ENCODE data around the gene TERT. TPM values are rescaled to one million over a fixed set of nuclear protein-coding genes. Genes with fewer than 3 reads are reported as not detected.

The TERT gene
- total RNA-seq, 1 donor from 2014 or later, result 2.9 TPM

DNA sequence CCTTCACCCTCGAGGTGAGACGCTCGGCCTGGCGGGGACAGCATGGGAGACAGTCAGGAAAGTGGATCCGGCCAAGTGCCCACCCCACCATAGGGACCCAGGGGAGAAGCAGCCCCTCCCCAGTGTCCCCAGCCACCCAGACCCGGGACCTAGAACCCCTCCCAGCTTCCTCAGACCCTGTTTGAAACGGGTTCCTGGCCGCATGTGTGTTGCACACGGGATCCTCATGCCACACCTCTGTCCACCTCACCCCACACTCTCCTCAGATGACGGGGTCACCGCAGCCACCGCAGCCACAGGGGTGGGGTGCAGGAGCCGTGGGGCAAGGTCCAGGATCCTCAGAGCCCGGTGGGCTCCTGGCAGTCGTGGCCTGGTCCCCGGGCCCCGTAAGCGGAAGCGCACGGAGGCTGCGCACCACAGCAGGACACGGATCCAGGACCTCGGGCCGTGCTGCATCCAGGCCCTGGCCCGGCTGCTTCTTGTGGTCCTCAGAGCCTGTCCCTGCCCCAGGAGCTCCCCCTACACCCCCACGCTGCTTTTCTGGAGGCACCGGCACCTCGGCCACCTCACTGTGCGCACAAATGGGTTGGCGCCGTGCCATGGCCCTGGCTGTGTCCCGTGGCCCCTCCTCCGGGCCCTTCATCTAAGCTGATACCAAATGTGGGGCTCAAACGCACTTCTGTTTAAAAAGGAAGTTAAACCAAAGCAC lies 15.3 kb downstream of the TERT start:
- H3K4me3 Mint-ChIP-seq (ENCODE audit: unreplicated experiment), result no peak overlapping the region
- peaks cover 11% of the 10 kb centered on the region for H3K27me3 Mint-ChIP-seq (ENCODE audit: unreplicated experiment)
- peaks cover 9% of the 10 kb centered on the region for H3K36me3 Mint-ChIP-seq (ENCODE audit: unreplicated experiment)
- H3K9me3 Mint-ChIP-seq (ENCODE audit: unreplicated experiment), result peaks cover 8% of the 10 kb centered on the region
- H3K27ac Mint-ChIP-seq (ENCODE audit: unreplicated experiment), result no peak overlapping the region
- H3K4me1 Mint-ChIP-seq (ENCODE audit: low read depth, unreplicated experiment), result no peaks in the 10 kb centered on the region
- TF ChIP-seq CTCF (IDR thresholded peaks at IDR 0.05; ENCODE audit: partially characterized antibody, unreplicated experiment), result no peak
- no peak for DNase-seq

DNA sequence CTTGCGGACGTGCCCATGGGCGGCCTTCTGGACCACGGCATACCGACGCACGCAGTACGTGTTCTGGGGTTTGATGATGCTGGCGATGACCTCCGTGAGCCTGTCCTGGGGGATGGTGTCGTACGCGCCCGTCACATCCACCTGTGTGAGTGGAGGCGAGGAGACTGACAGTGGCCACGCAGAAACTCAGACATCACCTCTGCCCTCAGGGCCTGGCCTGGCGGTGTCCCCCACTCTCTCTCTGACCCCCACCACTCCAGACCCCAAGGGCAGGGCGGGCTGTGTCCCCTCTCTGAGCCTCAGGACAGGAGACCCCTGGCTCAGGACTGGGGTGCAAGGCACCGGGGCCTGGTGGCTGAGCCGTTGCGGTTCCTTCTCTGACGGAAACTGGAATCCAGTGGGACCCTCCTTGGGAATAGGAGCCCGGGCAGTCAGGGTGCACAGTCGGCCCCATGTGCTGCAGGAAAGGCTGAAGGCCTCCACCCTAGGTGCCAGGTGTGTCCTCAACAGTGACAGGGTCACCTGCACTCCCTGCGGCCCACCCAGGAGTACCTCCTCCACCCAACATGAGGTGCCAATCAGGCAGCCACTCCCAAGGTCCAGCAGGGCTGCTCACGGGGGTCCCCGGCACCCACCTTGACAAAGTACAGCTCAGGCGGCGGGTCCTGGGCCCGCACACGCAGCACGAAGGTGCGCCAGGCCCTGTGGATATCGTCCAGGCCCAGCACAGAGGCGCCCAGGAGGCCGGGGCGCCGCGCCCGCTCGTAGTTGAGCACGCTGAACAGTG lies 16.0 kb downstream of the TERT start:
- no peak overlapping the region for H3K27ac Mint-ChIP-seq (ENCODE audit: unreplicated experiment)
- TF ChIP-seq CTCF (IDR thresholded peaks at IDR 0.05; ENCODE audit: partially characterized antibody, unreplicated experiment), result no peak

DNA sequence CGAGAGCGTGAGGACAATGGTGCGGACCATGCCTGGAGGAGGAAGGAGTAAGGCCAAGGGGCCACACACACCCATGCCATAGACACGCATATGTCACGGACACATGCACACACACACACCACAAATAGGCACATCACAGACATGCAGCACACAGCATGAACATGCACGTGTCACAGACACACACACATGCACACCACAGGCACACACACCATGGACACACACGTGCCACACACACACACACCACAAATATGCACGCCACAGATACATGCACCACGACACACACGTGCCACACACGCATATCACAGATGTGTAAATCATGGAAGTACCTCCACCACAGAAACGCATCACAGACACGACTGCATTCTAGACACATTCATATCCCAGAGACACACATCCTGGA lies 16.7 kb downstream of the TERT start:
- DNase-seq, result no peak
- peaks cover 9% of the 10 kb centered on the region for H3K36me3 Mint-ChIP-seq (ENCODE audit: unreplicated experiment)
- TF ChIP-seq CTCF (IDR thresholded peaks at IDR 0.05; ENCODE audit: partially characterized antibody, unreplicated experiment), result no peak
- H3K27me3 Mint-ChIP-seq (ENCODE audit: unreplicated experiment), result peaks cover 8% of the 10 kb centered on the region
- H3K9me3 Mint-ChIP-seq (ENCODE audit: unreplicated experiment), result no peaks in the 10 kb centered on the region
- no peaks in the 10 kb centered on the region for H3K4me1 Mint-ChIP-seq (ENCODE audit: low read depth, unreplicated experiment)
- H3K4me3 Mint-ChIP-seq (ENCODE audit: unreplicated experiment), result no peak overlapping the region
- no peak overlapping the region for H3K27ac Mint-ChIP-seq (ENCODE audit: unreplicated experiment)

More for the DNA sequence above, 16.0 kb downstream of the TERT start:
- Mint-ChIP-seq H3K36me3 (ENCODE audit: unreplicated experiment) (peaks cover 9% of the 10 kb centered on the region), H3K9me3 (ENCODE audit: unreplicated experiment) (peaks cover 5% of the 10 kb centered on the region), H3K4me1 (ENCODE audit: low read depth, unreplicated experiment) (no peaks in the 10 kb centered on the region), H3K4me3 (ENCODE audit: unreplicated experiment) (no peak overlapping the region), H3K27me3 (ENCODE audit: unreplicated experiment) (peaks cover 8% of the 10 kb centered on the region)
- DNase-seq, result no peak

GRCh38 chr5:1277781-1278180 lies 17.1 kb downstream of the TERT start:
- no peak overlapping the region for H3K27ac Mint-ChIP-seq (ENCODE audit: unreplicated experiment)
- H3K4me1 Mint-ChIP-seq (ENCODE audit: low read depth, unreplicated experiment), result no peaks in the 10 kb centered on the region
- H3K4me3 Mint-ChIP-seq (ENCODE audit: unreplicated experiment), result no peak overlapping the region
- H3K9me3 Mint-ChIP-seq (ENCODE audit: unreplicated experiment), result no peaks in the 10 kb centered on the region
- DNase-seq, result no peak
- H3K36me3 Mint-ChIP-seq (ENCODE audit: unreplicated experiment), result peaks cover 9% of the 10 kb centered on the region
- peaks cover 8% of the 10 kb centered on the region for H3K27me3 Mint-ChIP-seq (ENCODE audit: unreplicated experiment)
- no peak for TF ChIP-seq CTCF (IDR thresholded peaks at IDR 0.05; ENCODE audit: partially characterized antibody, unreplicated experiment)

DNA sequence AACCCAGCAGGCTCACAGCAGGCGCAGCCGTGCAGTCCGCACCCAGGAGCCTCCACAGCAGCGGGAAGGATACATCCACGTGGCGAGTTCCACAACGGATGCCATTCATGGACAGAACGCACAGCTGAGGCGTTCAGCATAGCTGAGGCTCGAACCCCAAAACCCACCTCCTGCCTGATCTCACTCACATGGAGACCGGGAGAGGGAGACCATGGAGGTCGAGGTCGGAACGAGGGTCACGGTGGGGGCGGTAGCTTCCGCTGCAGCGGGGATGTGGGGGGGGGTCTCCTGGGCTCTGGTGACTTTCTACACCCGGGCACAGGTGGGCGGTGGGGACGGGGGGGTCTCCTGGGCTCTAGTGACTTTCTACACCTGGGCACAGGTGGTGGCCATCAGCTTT lies 17.5 kb downstream of the TERT start:
- H3K27ac Mint-ChIP-seq (ENCODE audit: unreplicated experiment), result no peak overlapping the region
- H3K4me3 Mint-ChIP-seq (ENCODE audit: unreplicated experiment), result no peak overlapping the region
- TF ChIP-seq CTCF (IDR thresholded peaks at IDR 0.05; ENCODE audit: partially characterized antibody, unreplicated experiment), result no peak
- H3K27me3 Mint-ChIP-seq (ENCODE audit: unreplicated experiment), result peaks cover 8% of the 10 kb centered on the region
- H3K4me1 Mint-ChIP-seq (ENCODE audit: low read depth, unreplicated experiment), result no peaks in the 10 kb centered on the region
- H3K36me3 Mint-ChIP-seq (ENCODE audit: unreplicated experiment), result peaks cover 9% of the 10 kb centered on the region
- H3K9me3 Mint-ChIP-seq (ENCODE audit: unreplicated experiment), result no peaks in the 10 kb centered on the region
- no peak for DNase-seq

Data from glutamatergic neuron (in vitro differentiated cells).